GM21723 (cell line): ENCODE data around the gene RPUSD2.
"Not testable (repeated sequence)": the region's sequence is repeated elsewhere in the genome, so short reads cannot be mapped to it uniquely, and the experiment has no call there.

ENCODE experiments used
- ATAC-seq: cut with Tn5 transposase; IDR thresholded peaks from one replicate; pipeline ENCODE4 v1.9.1; 2021; ENCODE audit warnings: mild to moderate bottlenecking, moderate library complexity; ENCODE audit not compliant: unreplicated experiment

Gene RPUSD2

GRCh38 chr15:40564591-40565332 is 4.3 kb upstream of the RPUSD2 start, which contains the start of gene CCDC32:
Gene CCDC32, minus strand, starts transcription at chr15:40565042. Its CDS starts 2,027 bp downstream, at chr15:40563015.
- peak; percentile 91 for ATAC-seq

DNA sequence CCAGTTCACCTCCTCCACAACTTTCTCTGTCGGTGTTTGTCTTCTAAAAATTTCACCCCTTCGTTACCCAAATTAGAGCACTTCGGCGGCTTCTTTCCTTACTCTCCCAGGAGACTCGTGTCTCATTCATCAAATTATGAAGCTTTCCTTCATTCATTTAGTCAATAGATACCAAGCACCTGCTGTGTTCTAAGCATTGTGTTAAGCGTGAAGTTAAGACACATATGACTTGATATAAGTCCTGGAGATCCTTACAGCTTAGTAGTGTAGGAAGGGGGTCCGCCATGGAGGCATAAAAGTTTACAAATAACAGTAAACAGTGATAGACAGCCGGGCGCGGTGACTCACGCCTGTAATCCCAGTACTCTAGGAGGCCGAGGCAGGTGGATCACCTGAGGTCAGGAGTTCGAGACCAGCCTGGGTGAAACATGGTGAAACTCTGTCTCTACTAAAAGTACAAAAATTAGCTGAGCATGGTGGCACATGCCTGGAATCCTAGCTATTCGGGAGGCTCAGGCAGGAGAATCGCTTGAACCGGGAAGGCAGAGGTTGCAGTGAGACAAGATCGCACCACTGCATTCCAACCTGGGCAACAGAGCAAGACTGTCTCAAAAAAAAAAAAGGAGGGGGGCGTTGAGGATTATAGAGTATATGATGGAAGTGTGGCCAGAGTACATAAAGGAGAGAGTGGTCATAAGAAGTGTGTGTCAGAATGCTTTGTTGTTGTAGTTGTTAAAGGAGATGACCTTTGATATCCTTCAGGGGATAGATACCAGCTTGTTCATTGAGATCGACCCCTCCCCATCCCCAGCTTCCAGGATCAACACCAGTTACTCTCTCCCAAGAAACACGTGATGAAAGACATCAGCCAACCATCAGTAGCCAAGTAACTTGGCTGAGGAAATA is 3.5 kb upstream of the RPUSD2 start:
- ATAC-seq: no peak

- ATAC-seq: no peak
Measured at GRCh38 chr15:40567111-40567510, 2.0 kb upstream of the RPUSD2 start.

GRCh38 chr15:40575113-40575512 is 6.0 kb downstream of the RPUSD2 start:
- ATAC-seq: no peak

DNA sequence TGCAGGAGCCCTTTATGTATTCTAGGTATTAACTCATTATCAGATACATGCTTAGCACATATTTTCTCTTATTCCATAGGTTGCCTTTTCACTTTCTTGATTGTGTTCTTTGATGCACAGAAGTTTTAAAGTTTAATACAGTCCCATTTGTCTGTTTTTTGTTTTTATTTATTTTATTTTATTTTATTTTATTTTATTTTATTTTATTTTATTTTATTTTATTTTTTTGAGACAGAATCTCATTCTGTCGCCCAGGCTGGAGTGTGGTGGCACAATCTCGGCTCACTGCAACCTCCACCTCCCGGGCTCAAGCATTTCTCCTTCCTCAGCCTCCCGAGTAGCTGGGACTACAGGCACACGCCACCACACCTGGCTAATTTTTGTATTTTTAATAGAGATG is 7.8 kb downstream of the RPUSD2 start:
- not testable (repeated sequence) for ATAC-seq

- no peak for ATAC-seq
Measured at GRCh38 chr15:40578892-40579291, 9.8 kb downstream of the RPUSD2 start.

- ATAC-seq: not testable (repeated sequence)
Measured at GRCh38 chr15:40581796-40582195, 12.7 kb downstream of the RPUSD2 start.

DNA sequence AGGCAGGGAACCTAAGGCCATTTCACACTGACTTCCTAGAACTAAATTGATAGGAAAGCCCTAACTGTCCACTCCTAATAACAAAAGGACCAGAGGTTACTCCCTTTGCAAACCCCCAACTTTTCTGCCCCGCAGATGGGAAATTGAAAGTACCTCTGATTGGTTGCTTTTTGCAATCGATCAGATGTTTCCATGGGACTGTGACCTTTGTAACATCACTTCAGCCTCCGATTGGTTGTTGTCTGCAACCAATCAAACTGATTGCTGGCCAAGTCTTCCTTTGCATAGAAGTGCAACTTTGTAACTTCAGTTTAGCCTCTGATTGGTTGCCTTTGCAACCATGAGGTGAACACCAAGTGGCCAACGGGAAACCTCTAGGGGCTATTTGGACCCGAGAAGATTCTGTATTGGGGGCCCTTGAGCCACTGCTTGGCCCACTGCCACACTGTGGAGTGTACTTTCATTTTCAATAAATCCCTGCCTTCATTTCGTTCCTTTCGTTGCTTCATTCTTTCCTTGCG is 13.7 kb downstream of the RPUSD2 start:
- ATAC-seq: no peak

- no peak for ATAC-seq
Measured at GRCh38 chr15:40584191-40584590, 15.1 kb downstream of the RPUSD2 start.

DNA sequence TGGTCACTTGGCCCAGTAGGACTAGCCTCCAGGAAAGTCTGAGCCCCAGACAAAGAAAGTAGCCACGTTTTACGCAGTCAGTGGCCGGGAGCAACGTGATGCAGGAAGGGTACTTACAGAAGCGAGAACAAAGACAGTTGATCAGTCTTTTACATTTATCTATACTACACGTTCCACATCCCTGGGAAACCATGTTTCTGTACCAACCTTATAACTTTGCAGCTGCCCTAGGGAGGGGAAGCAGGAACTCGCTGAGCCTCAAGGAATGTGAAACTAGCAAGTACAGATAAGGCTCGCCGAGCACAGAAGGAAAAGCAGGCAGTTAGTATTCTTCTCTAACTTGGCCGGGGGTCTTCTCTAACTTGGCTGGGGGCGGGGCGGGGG is 21.6 kb downstream of the RPUSD2 start:
- ATAC-seq: no peak

DNA sequence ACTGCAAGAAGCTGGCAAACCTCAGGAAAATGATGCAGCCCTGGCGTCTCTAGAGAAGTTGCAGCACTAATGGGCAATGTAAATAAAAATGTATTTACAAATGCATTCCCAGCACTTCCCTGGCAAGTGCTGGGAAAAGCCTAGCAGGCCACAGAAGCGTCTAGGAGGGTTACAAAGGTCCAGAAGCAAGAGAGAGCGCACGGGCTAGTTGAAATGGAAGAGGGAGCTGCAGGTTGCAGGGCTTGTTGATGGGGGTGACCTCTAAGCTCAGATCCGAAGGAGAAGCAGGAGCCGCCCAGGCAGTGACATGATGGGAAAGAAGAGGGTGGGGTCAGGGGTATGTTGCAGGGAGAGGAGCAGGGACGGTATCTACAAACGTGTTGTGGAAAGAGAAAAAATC is 22.3 kb downstream of the RPUSD2 start:
- ATAC-seq: no peak

DNA sequence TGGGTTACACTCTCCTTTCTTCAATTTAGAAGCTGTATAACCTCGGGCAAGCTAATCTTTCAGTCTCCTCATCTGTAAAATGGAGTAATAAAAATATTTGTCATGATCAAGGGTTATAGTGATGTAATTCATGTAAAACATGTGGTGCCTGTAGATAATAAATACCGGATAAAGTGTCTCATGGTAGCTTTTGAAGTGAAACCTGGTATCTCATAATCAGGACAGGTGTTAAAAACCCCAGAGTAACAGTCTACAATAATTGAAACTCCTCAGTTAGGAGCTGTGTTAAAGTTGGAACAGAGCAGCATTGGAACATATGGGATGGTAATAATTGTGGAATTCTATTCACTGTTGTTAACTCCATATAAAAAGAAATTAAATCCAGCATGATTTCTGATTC is 24.1 kb downstream of the RPUSD2 start:
- no peak for ATAC-seq

- ATAC-seq: peak; percentile 75
Measured at GRCh38 chr15:40593588-40594428, 24.7 kb downstream of the RPUSD2 start, which contains the start of gene KNL1. Gene KNL1, plus strand, starts transcription at chr15:40594249. Its CDS starts 8,683 bp downstream, at chr15:40602932.

GRCh38 chr15:40594429-40594836 is 25.3 kb downstream of the RPUSD2 start:
- peak; percentile 49 for ATAC-seq

DNA sequence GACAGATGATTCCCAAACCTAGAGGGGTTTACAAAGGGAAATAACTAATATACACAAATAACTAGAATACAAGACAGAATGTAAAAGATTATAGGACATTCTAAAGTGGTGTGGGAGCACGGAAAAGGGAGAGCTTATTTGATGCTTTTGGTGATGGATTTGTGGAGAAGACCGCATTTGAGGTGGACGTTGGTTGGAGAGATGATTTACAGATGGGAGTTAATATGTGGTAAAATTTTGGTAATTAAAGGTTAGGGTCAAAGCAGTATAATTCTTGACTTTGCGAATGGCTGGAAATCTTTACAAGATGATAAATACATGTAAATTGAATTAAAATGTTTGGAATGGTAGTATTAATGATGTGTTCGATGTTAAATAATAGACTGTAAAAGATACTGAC is 26.1 kb downstream of the RPUSD2 start:
- no peak for ATAC-seq

GRCh38 chr15:40595773-40596172 is 26.7 kb downstream of the RPUSD2 start:
- no peak for ATAC-seq

DNA sequence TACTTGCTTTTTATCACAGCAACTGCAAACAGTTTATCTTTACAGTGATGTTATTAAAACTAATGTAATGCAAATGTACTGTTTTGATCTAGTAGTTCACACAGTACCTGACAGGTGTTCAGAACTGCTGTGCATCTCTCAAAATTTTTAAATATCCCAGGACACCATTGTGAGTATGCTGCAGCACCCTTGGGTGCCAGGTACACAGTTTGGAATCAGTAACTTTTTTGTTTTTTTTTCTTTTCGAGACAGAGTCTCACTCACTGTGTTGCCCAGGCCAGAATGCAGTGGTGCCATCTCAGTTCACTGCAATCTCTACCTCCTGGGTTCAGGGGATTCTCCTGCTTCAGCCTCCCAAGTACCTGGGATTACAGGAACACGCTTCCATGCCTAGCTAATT is 27.9 kb downstream of the RPUSD2 start:
- no peak for ATAC-seq

GRCh38 chr15:40598126-40598525 is 29.0 kb downstream of the RPUSD2 start:
- no peak for ATAC-seq

GRCh38 chr15:40598672-40599071 is 29.6 kb downstream of the RPUSD2 start:
- no peak for ATAC-seq

GRCh38 chr15:40600956-40601355 is 31.9 kb downstream of the RPUSD2 start:
- no peak for ATAC-seq

DNA sequence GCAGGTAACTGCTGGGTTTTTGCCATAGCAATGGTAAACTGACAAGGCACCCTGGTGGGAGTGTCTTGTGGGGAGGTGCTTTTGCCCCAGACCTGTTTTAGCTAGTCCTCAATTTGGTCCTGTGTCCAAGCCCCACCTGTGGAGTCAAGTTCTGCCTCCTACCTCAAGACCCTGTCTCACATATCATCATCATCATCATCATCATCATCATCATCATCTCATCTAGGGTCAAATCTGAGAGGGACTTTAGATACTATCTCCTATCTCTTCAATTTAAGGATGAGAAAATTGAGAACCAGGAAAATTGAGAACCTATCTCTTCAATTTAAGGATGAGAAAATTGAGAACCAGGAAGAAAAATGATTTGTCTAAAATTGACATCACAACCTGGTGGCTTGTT is 34.8 kb downstream of the RPUSD2 start:
- no peak for ATAC-seq
